Natural killer cell (primary cell): ENCODE results near the gene DNAH10. TPM values are rescaled to one million over a fixed set of nuclear protein-coding genes. Genes with fewer than 3 reads are reported as not detected.
A peak's percentile ranks its signal among the peaks of the same experiment; 100 is the strongest.

Source experiments
- ATAC-seq, 3 donors: fragments of 150-1000 bp in 2 of 3; fragments of 200-7000 bp in 1 of 3; cut with Tn5 transposase; 1 replicate in 1 of 3; 2 replicates in 2 of 3; pipeline ENCODE4 v1.10.0; 2021; ENCODE audit warnings: mild to moderate bottlenecking in 2 of 3, moderate library complexity in 2 of 3
- DNase-seq, 2 donors: peaks; one replicate each; pipeline versions ENCODE4 v3.0.0 to v3.0.0-alpha.2; 2013 to 2021; ENCODE audit warnings: mixed read lengths in 1 of 2
- H3K27ac ChIP-seq: one replicate; pipeline ENCODE4 v1.5.1; 2013; ENCODE audit warnings: mild to moderate bottlenecking, low read length
- H3K27me3 ChIP-seq: one replicate; pipeline ENCODE4 v1.6.1; 2013; ENCODE audit warnings: low read length; ENCODE audit not compliant: control insufficient read depth, insufficient read depth
- H3K36me3 ChIP-seq: one replicate; pipeline ENCODE4 v1.6.1; 2013; ENCODE audit warnings: low read length; ENCODE audit not compliant: control insufficient read depth, insufficient read depth
- H3K4me1 ChIP-seq: one replicate; pipeline ENCODE4 v1.6.1; 2013; ENCODE audit warnings: low read length; ENCODE audit not compliant: control insufficient read depth, insufficient read depth
- H3K4me3 ChIP-seq: one replicate; pipeline ENCODE4 v1.5.1; 2013; ENCODE audit warnings: low read length
- H3K9me3 ChIP-seq: one replicate; pipeline ENCODE4 v1.6.1; 2013; ENCODE audit warnings: low read length; ENCODE audit not compliant: control insufficient read depth, insufficient read depth
- H3K27ac Mint-ChIP-seq, 2 donors: one replicate each; pipeline ENCODE4 v1.8.0; 2022; ENCODE audit warnings: mild to moderate bottlenecking in 2 of 2, mixed read lengths in 2 of 2, moderate library complexity in 1 of 2
- H3K27me3 Mint-ChIP-seq, 2 donors: one replicate each; pipeline ENCODE4 v1.8.0; 2022; ENCODE audit warnings: low read depth in 2 of 2, mixed read lengths in 2 of 2
- H3K36me3 Mint-ChIP-seq: one replicate; pipeline ENCODE4 v1.8.0; 2022; ENCODE audit warnings: mixed read lengths
- H3K4me1 Mint-ChIP-seq, 2 donors: one replicate each; pipeline ENCODE4 v1.8.0; 2022; ENCODE audit warnings: mixed read lengths in 2 of 2
- H3K4me3 Mint-ChIP-seq: one replicate; pipeline ENCODE4 v1.8.0; 2022; ENCODE audit warnings: mild to moderate bottlenecking, moderate library complexity, mixed read lengths
- H3K9me3 Mint-ChIP-seq, 2 donors: one replicate each; pipeline ENCODE4 v1.8.0; 2022; ENCODE audit warnings: mixed read lengths in 2 of 2
- WGBS: methylation state at CpG from one replicate; pipeline ENCODE4 v1.1.7; 2013; ENCODE audit warnings: missing lambda C conversion rate; ENCODE audit not compliant: insufficient coverage; 5-methylcytosine and 5-hydroxymethylcytosine counted together
- intact Hi-C: fragments of 100-400 bp; cut with micrococcal nuclease; formaldehyde crosslinking; loops from one replicate; pipeline ENCODE4 v1.14.2; 2022
- total RNA-seq, 4 donors: library from RNA; stranded (reverse); fragments of 120-200 nt in 1 of 4; gene quantifications; one replicate each; pipeline versions ENCODE4 v1.2.3 to v1.2.4, GENCODE V29; 2013 to 2022
- TF ChIP-seq, protein P1 (sequence below): fragments of 200-600 bp; IDR thresholded peaks from one replicate; pipeline ENCODE4 v1.8.0; 2022; ENCODE audit warnings: antibody characterized with exemption

DNAH10 gene
- total RNA-seq, 3 donors from 2014 or later (not counting 1 experiment from before 2014, with no cell fraction given), result 0.43 to 1.7 (median 0.94) TPM

DNA sequence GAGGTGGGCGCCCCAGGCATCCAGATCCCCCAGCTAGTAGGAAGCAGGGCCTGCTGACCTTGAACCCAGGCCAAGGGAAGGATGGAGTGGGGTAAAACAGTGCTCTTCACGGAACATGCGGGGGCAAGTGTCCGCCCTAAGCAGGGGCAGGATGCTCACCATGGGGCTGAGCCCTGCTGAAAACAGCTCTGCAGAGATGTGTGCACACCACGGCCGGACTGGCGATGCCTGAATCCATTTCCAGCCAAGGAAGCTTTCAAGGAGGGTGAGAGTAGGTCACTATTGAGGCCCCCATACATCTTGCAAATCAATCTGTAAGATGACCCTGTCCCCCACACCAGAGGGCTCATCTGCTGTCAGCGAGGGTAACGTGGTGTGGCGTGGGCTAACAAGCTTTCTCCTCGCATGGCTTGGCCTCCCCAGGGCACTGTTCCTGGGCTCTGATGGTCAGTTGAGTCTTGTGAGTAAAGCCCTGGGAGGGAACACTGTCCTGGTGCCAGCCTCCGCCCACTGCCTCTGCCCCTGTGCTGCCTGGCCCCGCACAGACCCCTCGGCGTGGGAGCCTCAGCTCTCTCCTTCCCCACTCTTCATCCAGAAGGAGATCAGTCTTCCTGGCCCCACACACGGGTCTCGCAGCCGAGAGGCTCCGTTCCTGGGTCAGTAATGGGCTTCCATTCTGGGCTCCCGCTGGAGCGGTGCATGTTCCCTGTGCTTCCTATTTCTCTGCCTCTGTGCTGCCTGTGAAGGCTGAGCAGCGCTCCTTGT lies 141.4 kb downstream of the DNAH10 start:
- Histone ChIP-seq H3K27me3 (no peaks in the 10 kb centered on the region), H3K9me3 (no peaks in the 10 kb centered on the region), H3K27ac (no peak overlapping the region), H3K4me3 (no peak overlapping the region), H3K36me3 (no peaks in the 10 kb centered on the region), H3K4me1 (no peaks in the 10 kb centered on the region)
- Mint-ChIP-seq H3K36me3 (no peaks in the 10 kb centered on the region), H3K27me3 (peaks cover 12 to 18% of the 10 kb centered on the region in 2 donors), H3K4me3 (no peak overlapping the region), H3K9me3 (no peaks in the 10 kb centered on the region), H3K27ac (no peak overlapping the region), H3K4me1 (peaks cover 8 to 18% of the 10 kb centered on the region in 2 donors)
- TF ChIP-seq, protein P1, sequence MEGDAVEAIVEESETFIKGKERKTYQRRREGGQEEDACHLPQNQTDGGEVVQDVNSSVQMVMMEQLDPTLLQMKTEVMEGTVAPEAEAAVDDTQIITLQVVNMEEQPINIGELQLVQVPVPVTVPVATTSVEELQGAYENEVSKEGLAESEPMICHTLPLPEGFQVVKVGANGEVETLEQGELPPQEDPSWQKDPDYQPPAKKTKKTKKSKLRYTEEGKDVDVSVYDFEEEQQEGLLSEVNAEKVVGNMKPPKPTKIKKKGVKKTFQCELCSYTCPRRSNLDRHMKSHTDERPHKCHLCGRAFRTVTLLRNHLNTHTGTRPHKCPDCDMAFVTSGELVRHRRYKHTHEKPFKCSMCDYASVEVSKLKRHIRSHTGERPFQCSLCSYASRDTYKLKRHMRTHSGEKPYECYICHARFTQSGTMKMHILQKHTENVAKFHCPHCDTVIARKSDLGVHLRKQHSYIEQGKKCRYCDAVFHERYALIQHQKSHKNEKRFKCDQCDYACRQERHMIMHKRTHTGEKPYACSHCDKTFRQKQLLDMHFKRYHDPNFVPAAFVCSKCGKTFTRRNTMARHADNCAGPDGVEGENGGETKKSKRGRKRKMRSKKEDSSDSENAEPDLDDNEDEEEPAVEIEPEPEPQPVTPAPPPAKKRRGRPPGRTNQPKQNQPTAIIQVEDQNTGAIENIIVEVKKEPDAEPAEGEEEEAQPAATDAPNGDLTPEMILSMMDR, result no peak
- intact Hi-C loops, result no loop called here
- DNase-seq (no peak), ATAC-seq (no peak)
- 89% methylated on average over 22 of the region's 22 CpGs for WGBS

DNA sequence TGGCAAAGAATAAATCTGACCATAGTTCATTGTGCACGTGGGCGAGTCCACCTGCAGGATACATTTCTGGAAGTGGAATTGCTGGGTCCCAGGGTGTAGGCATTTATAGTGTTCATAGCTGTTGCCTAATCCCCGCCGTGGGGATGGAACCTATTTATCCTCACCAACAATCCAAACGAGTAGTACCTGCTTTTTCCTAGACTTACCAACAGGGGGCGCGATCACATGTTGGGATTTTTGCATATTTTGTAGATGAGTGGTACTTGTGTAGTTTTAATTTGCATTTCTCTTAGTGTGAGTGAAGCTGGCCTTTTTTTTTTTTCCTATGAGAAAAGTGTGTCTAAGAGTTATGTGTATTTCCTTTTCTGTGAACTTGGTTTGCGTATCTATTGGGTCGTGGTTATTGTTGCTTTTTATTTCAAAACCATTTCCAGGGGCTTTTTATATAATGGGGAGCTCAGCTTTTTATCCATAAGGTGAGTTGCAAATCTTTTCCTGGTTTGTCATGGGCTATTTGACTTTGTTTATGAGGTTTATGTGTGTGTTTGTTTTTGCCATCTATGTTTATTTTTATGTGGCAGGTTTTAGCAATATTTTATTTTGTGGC lies 143.3 kb downstream of the DNAH10 start:
- H3K27ac Mint-ChIP-seq, result no peak overlapping the region
- intact Hi-C loops, result loop anchor here (1.0 kb wide), 3 partner anchors 32 to 127 kb away; no protein-coding TSS in a partner anchor
- WGBS, result 15% methylated on average over 6 of the region's 9 CpGs

DNA sequence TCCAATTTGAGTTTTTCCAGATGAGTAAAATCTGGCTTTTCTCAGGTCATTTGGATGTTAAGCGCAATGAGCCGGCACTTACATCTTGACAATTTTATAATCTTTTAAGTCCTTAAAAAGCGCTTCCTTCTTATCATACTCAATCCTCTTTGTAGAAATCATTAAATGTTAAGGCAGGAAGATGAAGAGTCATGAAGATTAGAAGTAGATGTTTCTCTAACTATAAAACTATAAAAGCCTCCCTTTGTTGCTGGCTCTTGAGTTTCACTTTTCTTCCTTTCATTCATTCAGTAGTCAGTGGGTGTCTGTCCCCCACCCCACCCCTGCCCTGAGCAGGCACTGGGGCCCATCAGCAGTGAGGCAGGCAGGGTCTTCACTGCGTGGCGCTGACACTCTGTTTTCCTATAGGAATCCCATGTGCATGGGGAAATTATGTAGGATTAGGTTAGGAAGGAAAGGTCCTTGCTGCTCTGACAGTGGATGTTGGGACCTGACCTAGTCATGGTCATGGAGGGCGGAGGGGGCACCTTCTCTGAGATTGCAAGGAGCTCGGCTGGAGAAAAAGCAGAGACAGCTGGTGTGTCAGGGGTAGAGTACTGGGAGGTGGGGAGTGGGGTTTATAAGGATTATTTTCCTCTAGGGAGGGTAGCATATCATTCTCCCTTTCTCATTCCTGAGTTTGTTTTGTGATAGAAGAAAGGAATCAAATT lies 144.8 kb downstream of the DNAH10 start:
- Mint-ChIP-seq H3K9me3 (no peaks in the 10 kb centered on the region), H3K4me1 (peaks cover 19 to 23% of the 10 kb centered on the region in 2 donors), H3K4me3 (no peak overlapping the region), H3K27me3 (peaks cover 0 to 3% of the 10 kb centered on the region in 2 donors), H3K27ac (no peak overlapping the region), H3K36me3 (no peaks in the 10 kb centered on the region)
- Histone ChIP-seq H3K4me1 (peaks cover 3% of the 10 kb centered on the region), H3K27me3 (no peaks in the 10 kb centered on the region), H3K27ac (no peak overlapping the region), H3K36me3 (no peaks in the 10 kb centered on the region), H3K9me3 (no peaks in the 10 kb centered on the region), H3K4me3 (no peak overlapping the region)
- TF ChIP-seq, protein P1, result no peak
- intact Hi-C loops, result no loop called here
- DNase-seq (no peak), ATAC-seq (no peak)
- 96% methylated on average over 6 of the region's 7 CpGs for whole genome bisulfite sequencing

More for the DNA sequence above, 143.3 kb downstream of the DNAH10 start:
- H3K4me3 ChIP-seq, result no peak overlapping the region
- Mint-ChIP-seq H3K27me3 (peaks cover 11% of the 10 kb centered on the region in 2 donors), H3K4me3 (no peak overlapping the region), H3K9me3 (no peaks in the 10 kb centered on the region), H3K36me3 (no peaks in the 10 kb centered on the region), H3K4me1 (peaks cover 14 to 24% of the 10 kb centered on the region in 2 donors)
- TF ChIP-seq, protein P1, result peak; percentile 83
- H3K4me1 ChIP-seq, result no peaks in the 10 kb centered on the region
- no peaks in the 10 kb centered on the region for H3K27me3 ChIP-seq
- H3K27ac ChIP-seq, result no peak overlapping the region
- ATAC-seq (peak; percentile 63 to 87 (median 77)), DNase-seq (peak; percentile 44 to 88)
- no peaks in the 10 kb centered on the region for H3K36me3 ChIP-seq
- H3K9me3 ChIP-seq, result no peaks in the 10 kb centered on the region
